K562 (cell line): ENCODE measurements around the gene SLC20A1. TPM values are rescaled to one million over a fixed set of nuclear protein-coding genes. Genes with fewer than 3 reads are reported as not detected.

Source experiments
- BCOR ChIP-seq: fragments of 450-650 bp; IDR thresholded peaks from 2 replicates; pipeline ENCODE4 v1.6.1; 2016
- CBX3 ChIP-seq, 2 experiments: IDR thresholded peaks; 1 replicate in 1 of 2; 2 replicates in 1 of 2; pipeline ENCODE4 v1.6.1; 2012; ENCODE audit warnings: inconsistent platforms in 2 of 2, low read length in 2 of 2, borderline replicate concordance in 1 of 2, control low read depth in 1 of 2
- E2F3 ChIP-seq: fragments of 250-450 bp; sonication (Bioruptor Pico); IDR thresholded peaks from 2 replicates; pipeline ENCODE4 v1.4.0; 2020; ENCODE audit warnings: mild to moderate bottlenecking
- FOXK2 ChIP-seq, 2 experiments: fragments of 450-650 bp; IDR thresholded peaks in 1 of 2; conservative IDR thresholded peaks in 1 of 2; 2 replicates each; pipeline ENCODE4 v1.6.1; 2016; ENCODE audit warnings: low read depth in 2 of 2, mild to moderate bottlenecking in 1 of 2
- FOXP1 ChIP-seq: sonication (generic); formaldehyde crosslinking; IDR thresholded peaks from 2 replicates; pipeline ENCODE4 v1.8.0; 2022; ENCODE audit warnings: mild to moderate bottlenecking, missing genetic modification reagents
- HNRNPL ChIP-seq: fragments of 200-400 bp; formaldehyde crosslinking; IDR thresholded peaks from 2 replicates; pipeline ENCODE4 v1.6.1; 2017; ENCODE audit warnings: low read depth, mild to moderate bottlenecking, low read length
- NONO ChIP-seq, 2 experiments: fragments of 200-400 bp in 1 of 2; fragments of 450-650 bp in 1 of 2; formaldehyde crosslinking in 1 of 2; IDR thresholded peaks; 2 replicates each; pipeline ENCODE4 v1.6.1; 2017; ENCODE audit warnings: low read depth in 2 of 2, mild to moderate bottlenecking in 2 of 2, moderate library complexity in 2 of 2, low read length in 1 of 2
- PRPF4 ChIP-seq: fragments of 200-400 bp; formaldehyde crosslinking; IDR thresholded peaks from one replicate; pipeline ENCODE4 v1.6.1; 2017; ENCODE audit warnings: low read length, low read depth, mild to moderate bottlenecking; ENCODE audit not compliant: insufficient read depth, poor library complexity, severe bottlenecking
- RB1 ChIP-seq: fragments of 450-650 bp; IDR thresholded peaks from 2 replicates; pipeline ENCODE4 v1.6.1; 2017; ENCODE audit warnings: low read depth, mild to moderate bottlenecking
- SIN3A ChIP-seq, 2 experiments: fragments of 150-350 bp in 1 of 2; IDR thresholded peaks; 2 replicates each; pipeline ENCODE4 v1.6.1; 2011 to 2016; ENCODE audit warnings: borderline replicate concordance in 2 of 2, low read depth in 2 of 2, low read length in 2 of 2, mild to moderate bottlenecking in 2 of 2, moderate library complexity in 2 of 2; ENCODE audit not compliant: control insufficient read depth in 1 of 2
- SREBF1 ChIP-seq: fragments of 150-350 bp; IDR thresholded peaks from 2 replicates; pipeline ENCODE4 v1.6.1; 2014; ENCODE audit warnings: antibody characterized with exemption, low read depth, low read length, borderline replicate concordance
- U2AF1 ChIP-seq: fragments of 200-400 bp; formaldehyde crosslinking; optimal IDR thresholded peaks from 2 replicates; pipeline ENCODE3; 2017; ENCODE audit warnings: mild to moderate bottlenecking, low read depth, low read length, moderate library complexity
- ZFX ChIP-seq: sonication (generic); formaldehyde crosslinking; IDR thresholded peaks from 2 replicates; pipeline ENCODE4 v1.8.0; 2022; ENCODE audit warnings: mild to moderate bottlenecking, missing genetic modification reagents, moderate library complexity
- ZNF830 ChIP-seq: fragments of 250-450 bp; sonication (Bioruptor Pico); IDR thresholded peaks from 2 replicates; pipeline ENCODE4 v1.5.0; 2021; ENCODE audit warnings: mild to moderate bottlenecking
- polyA plus RNA-seq, 8 experiments: library from polyadenylated mRNA; depleted of rRNA in 4 of 8; stranded (reverse) in 5 of 8; unstranded in 3 of 8; fragments of >200 nt; fragmentation: Nextera tagmentation in 2 of 8; fragmentation: Illumina TruSeq in 1 of 8; extraction: Ambion mirVana in 2 of 8; extraction: Trizol in 1 of 8; gene quantifications; 2 replicates each; pipeline versions ENCODE4 v1.2.1 to v1.2.3, GENCODE V29; 2011 to 2014; ENCODE audit warnings: inconsistent platforms in 1 of 8, missing spikeins in 1 of 8
- total RNA-seq, 7 experiments: library from RNA; depleted of rRNA in 6 of 7; stranded (reverse); fragments of >200 nt in 6 of 7; fragmentation: Illumina TruSeq in 2 of 7; extraction: Trizol in 2 of 7; gene quantifications; 2 replicates each; pipeline versions ENCODE4 v1.2.1 to v1.2.3, GENCODE V29; 2011 to 2021; ENCODE audit warnings: low replicate concordance in 1 of 7
- TF ChIP-seq, protein P1 (sequence below), 2 experiments: IDR thresholded peaks; 2 replicates each; pipeline ENCODE4 v1.6.1; 2011; ENCODE audit warnings: borderline replicate concordance in 1 of 2, control low read depth in 1 of 2, low read depth in 1 of 2, low read length in 1 of 2, mild to moderate bottlenecking in 1 of 2, mixed read lengths in 1 of 2, moderate library complexity in 1 of 2; ENCODE audit not compliant: insufficient read depth in 1 of 2, insufficient read length in 1 of 2, poor library complexity in 1 of 2, severe bottlenecking in 1 of 2; ENCODE audit errors: extremely low read depth in 1 of 2
- TF ChIP-seq, protein P2 (sequence below), 2 experiments: fragments of 450-650 bp in 1 of 2; sonication (generic) in 1 of 2; formaldehyde crosslinking; conservative IDR thresholded peaks; 2 replicates each; pipeline versions ENCODE4 v1.4.0 to v1.8.1; 2020 to 2022; ENCODE audit warnings: mild to moderate bottlenecking in 1 of 2, missing genetic modification reagents in 1 of 2
- TF ChIP-seq, protein P3 (sequence below), 2 experiments: IDR thresholded peaks; 2 replicates each; pipeline ENCODE4 v1.6.1; 2012; ENCODE audit warnings: improper control_type of control experiment in 2 of 2, low read depth in 2 of 2, low read length in 2 of 2, borderline replicate concordance in 1 of 2
- TF ChIP-seq, protein P4 (sequence below), 2 experiments: fragments of 450-650 bp; conservative IDR thresholded peaks; 2 replicates each; pipeline ENCODE4 v1.6.1; 2017; ENCODE audit warnings: mild to moderate bottlenecking in 2 of 2, moderate library complexity in 2 of 2
- TF ChIP-seq, protein P5 (sequence below): IDR thresholded peaks from 2 replicates; pipeline ENCODE4 v1.6.1; 2011; ENCODE audit not compliant: insufficient read length; ENCODE audit errors: extremely low read depth

Gene SLC20A1
- total and polyA plus RNA-seq, 9 of the 15 experiments (the other 6 are each of a cell fraction or from before 2014, with no cell fraction given) = 53.8 to 150 (median 74.7) TPM

DNA sequence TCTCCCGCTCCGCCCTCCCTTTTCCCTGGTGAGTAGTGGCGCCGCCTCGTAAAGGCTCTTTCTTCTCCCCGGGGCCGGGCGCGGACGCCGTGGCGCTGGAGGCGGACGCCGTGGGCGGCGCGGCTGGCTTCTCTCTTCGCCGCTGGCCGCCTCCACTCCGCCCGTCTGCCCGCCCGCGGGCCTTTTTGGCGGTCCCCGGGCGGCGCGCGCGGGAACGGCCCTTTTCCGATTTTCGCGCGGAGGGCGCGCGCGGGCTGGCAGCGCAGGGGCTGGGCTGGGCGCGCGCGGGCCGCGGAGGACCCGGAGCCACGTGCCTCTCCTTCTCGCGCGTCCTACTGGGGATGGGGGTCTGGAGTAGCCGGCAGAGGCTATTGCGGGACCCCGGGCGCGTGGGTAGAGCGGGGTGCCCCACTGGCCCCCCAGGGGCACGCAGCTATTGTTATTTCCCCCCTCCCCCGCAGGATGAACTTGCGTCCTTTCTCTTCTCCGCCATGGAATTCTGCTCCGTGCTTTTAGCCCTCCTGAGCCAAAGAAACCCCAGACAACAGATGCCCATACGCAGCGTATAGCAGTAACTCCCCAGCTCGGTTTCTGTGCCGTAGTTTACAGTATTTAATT lies 472 bp downstream of the SLC20A1 start (continued):
- TF ChIP-seq, protein P1, sequence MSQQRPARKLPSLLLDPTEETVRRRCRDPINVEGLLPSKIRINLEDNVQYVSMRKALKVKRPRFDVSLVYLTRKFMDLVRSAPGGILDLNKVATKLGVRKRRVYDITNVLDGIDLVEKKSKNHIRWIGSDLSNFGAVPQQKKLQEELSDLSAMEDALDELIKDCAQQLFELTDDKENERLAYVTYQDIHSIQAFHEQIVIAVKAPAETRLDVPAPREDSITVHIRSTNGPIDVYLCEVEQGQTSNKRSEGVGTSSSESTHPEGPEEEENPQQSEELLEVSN (IDR thresholded peaks at IDR 0.05; ENCODE audit: borderline replicate concordance in 1 of 2, extremely low read depth in 1 of 2, insufficient read depth in 1 of 2, insufficient read length in 1 of 2, low read depth in 1 of 2, low read length in 1 of 2, poor library complexity in 1 of 2, severe bottlenecking in 1 of 2) = peak; percentile 12 to 90
- TF ChIP-seq SREBF1 = no peak
- peak; percentile 77; the same call in 1 of the 2 replicates for TF ChIP-seq FOXP1 (CRISPR knock-in tag)
- TF ChIP-seq HNRNPL = peak; percentile 90
- TF ChIP-seq E2F3 (CRISPR knock-in tag) = peak; percentile 92; the same call in 1 of the 2 replicates
- no peak for TF ChIP-seq ZNF830
- TF ChIP-seq SIN3A (IDR thresholded peaks at IDR 0.05; ENCODE audit: borderline replicate concordance in 2 of 2, control insufficient read depth in 1 of 2, low read depth in 2 of 2, low read length in 2 of 2) = peak in 1 of 2 experiments; percentile 58; a peak in 1 of 4 replicates
- TF ChIP-seq PRPF4 = peak; percentile 48
- TF ChIP-seq, protein P2, sequence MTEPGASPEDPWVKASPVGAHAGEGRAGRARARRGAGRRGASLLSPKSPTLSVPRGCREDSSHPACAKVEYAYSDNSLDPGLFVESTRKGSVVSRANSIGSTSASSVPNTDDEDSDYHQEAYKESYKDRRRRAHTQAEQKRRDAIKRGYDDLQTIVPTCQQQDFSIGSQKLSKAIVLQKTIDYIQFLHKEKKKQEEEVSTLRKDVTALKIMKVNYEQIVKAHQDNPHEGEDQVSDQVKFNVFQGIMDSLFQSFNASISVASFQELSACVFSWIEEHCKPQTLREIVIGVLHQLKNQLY (CRISPR knock-in tag; conservative IDR thresholded peaks at IDR 0.05) = no peak
- no peak; the same call in none of the 2 replicates for TF ChIP-seq ZFX (CRISPR knock-in tag)
- TF ChIP-seq BCOR = no peak
- peak; percentile 63; the same call in 1 of the 2 replicates for TF ChIP-seq RB1
- TF ChIP-seq, protein P3, sequence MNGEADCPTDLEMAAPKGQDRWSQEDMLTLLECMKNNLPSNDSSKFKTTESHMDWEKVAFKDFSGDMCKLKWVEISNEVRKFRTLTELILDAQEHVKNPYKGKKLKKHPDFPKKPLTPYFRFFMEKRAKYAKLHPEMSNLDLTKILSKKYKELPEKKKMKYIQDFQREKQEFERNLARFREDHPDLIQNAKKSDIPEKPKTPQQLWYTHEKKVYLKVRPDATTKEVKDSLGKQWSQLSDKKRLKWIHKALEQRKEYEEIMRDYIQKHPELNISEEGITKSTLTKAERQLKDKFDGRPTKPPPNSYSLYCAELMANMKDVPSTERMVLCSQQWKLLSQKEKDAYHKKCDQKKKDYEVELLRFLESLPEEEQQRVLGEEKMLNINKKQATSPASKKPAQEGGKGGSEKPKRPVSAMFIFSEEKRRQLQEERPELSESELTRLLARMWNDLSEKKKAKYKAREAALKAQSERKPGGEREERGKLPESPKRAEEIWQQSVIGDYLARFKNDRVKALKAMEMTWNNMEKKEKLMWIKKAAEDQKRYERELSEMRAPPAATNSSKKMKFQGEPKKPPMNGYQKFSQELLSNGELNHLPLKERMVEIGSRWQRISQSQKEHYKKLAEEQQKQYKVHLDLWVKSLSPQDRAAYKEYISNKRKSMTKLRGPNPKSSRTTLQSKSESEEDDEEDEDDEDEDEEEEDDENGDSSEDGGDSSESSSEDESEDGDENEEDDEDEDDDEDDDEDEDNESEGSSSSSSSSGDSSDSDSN (IDR thresholded peaks at IDR 0.05; ENCODE audit: borderline replicate concordance in 1 of 2, low read depth in 2 of 2, low read length in 2 of 2) = peak in 1 of 2 experiments; percentile 85; a peak in 2 of 4 replicates
- peak; percentile 14 to 41; a peak in 1 of 4 replicates for TF ChIP-seq NONO (IDR thresholded peaks at IDR 0.05; ENCODE audit: low read depth in 2 of 2, low read length in 1 of 2)
- TF ChIP-seq U2AF1 = peak; percentile 24
- no peak for TF ChIP-seq FOXK2 (conservative IDR thresholded peaks at IDR 0.05 in 1 of 2, IDR thresholded peaks at IDR 0.05 in 1 of 2; ENCODE audit: low read depth in 2 of 2)
- no peak for TF ChIP-seq CBX3 (IDR thresholded peaks at IDR 0.05; ENCODE audit: borderline replicate concordance in 1 of 2, low read length in 2 of 2)
- TF ChIP-seq, protein P4, sequence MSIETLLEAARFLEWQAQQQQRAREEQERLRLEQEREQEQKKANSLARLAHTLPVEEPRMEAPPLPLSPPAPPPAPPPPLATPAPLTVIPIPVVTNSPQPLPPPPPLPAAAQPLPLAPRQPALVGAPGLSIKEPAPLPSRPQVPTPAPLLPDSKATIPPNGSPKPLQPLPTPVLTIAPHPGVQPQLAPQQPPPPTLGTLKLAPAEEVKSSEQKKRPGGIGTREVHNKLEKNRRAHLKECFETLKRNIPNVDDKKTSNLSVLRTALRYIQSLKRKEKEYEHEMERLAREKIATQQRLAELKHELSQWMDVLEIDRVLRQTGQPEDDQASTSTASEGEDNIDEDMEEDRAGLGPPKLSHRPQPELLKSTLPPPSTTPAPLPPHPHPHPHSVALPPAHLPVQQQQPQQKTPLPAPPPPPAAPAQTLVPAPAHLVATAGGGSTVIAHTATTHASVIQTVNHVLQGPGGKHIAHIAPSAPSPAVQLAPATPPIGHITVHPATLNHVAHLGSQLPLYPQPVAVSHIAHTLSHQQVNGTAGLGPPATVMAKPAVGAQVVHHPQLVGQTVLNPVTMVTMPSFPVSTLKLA (conservative IDR thresholded peaks at IDR 0.05) = peak in 1 of 2 experiments; percentile 53; a peak in 1 of 4 replicates
- TF ChIP-seq, protein P5, sequence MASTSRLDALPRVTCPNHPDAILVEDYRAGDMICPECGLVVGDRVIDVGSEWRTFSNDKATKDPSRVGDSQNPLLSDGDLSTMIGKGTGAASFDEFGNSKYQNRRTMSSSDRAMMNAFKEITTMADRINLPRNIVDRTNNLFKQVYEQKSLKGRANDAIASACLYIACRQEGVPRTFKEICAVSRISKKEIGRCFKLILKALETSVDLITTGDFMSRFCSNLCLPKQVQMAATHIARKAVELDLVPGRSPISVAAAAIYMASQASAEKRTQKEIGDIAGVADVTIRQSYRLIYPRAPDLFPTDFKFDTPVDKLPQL = peak; percentile 4
